ENCODE results near the gene COX6B1. TPM values are rescaled to one million over a fixed set of nuclear protein-coding genes. Genes with fewer than 3 reads are reported as not detected.
A peak's percentile ranks its signal among the peaks of the same experiment; 100 is the strongest.

COX6B1 gene
- total and polyA plus RNA-seq, 2 donors from 2014 or later: 323 to 1,951 TPM

- no peak within 1 kb of the TSS for H3K27ac ChIP-seq (ENCODE audit: low read depth in 2 of 2, low read length in 2 of 2)
- TF ChIP-seq CTCF (IDR thresholded peaks at IDR 0.05; ENCODE audit: borderline replicate concordance, extremely low read depth, insufficient read depth): no peak
These were observed 6.5 kb upstream of the COX6B1 start, which contains the start of gene ETV2 for GRCh38 chr19:35641515-35642151. TSS of gene ETV2 (plus strand) at chr19:35641745. CDS start at chr19:35642461, 716 bp downstream.

GRCh38 chr19:35642312-35642711, 5.8 kb upstream of the COX6B1 start:
- Histone ChIP-seq H3K36me3 (ENCODE audit: control insufficient read depth in 2 of 3, insufficient read depth in 3 of 3, low read length in 3 of 3) (peaks cover 0 to 3% (median 2%) of the 10 kb centered on the region in 3 donors), H3K4me3 (ENCODE audit: low read length in 3 of 3) (no peak overlapping the region), H3K9ac (ENCODE audit: low read length in 3 of 3) (no peak overlapping the region), H3K27ac (ENCODE audit: low read depth in 2 of 2, low read length in 2 of 2) (no peak overlapping the region), H3K27me3 (ENCODE audit: control insufficient read depth, insufficient read depth, low read length) (no peaks in the 10 kb centered on the region), H3K9me3 (ENCODE audit: control insufficient read depth in 2 of 3, insufficient read depth in 1 of 3, low read length in 3 of 3) (no peaks in the 10 kb centered on the region), H3K4me1 (ENCODE audit: control insufficient read depth in 2 of 3, insufficient read depth in 2 of 3, low read depth in 1 of 3, low read length in 3 of 3) (peaks cover 0 to 8% (median 0%) of the 10 kb centered on the region in 3 donors)
- FAIRE-seq: no peak
- DNase-seq: no peak
- intact Hi-C loops (cut with DNase I): no loop called here
- no peak for TF ChIP-seq CTCF (IDR thresholded peaks at IDR 0.05; ENCODE audit: borderline replicate concordance, extremely low read depth, insufficient read depth)

More at GRCh38 chr19:35641515-35642151, 6.5 kb upstream of the COX6B1 start, which contains the start of gene ETV2:
- DNase-seq (peak in 4 of 5 donors; percentile 37 to 81 (median 66)), FAIRE-seq (no peak)
- Histone ChIP-seq H3K9me3 (ENCODE audit: control insufficient read depth in 2 of 3, insufficient read depth in 1 of 3, low read length in 3 of 3) (no peaks in the 10 kb centered on the region), H3K4me3 (ENCODE audit: low read length in 3 of 3) (no peak within 1 kb of the TSS), H3K36me3 (ENCODE audit: control insufficient read depth in 2 of 3, insufficient read depth in 3 of 3, low read length in 3 of 3) (peaks cover 0 to 9% (median 9%) of the 10 kb centered on the region in 3 donors), H3K9ac (ENCODE audit: low read length in 3 of 3) (no peak within 1 kb of the TSS), H3K4me1 (ENCODE audit: control insufficient read depth in 2 of 3, insufficient read depth in 2 of 3, low read depth in 1 of 3, low read length in 3 of 3) (peaks cover 0 to 8% (median 0%) of the 10 kb centered on the region in 3 donors), H3K27me3 (ENCODE audit: control insufficient read depth, insufficient read depth, low read length) (no peaks in the 10 kb centered on the region)
- intact Hi-C loops (cut with DNase I): no loop called here

- H3K9ac ChIP-seq (ENCODE audit: low read length in 3 of 3): peak overlapping the region in 1 of 3 donors; percentile 58
- no peaks in the 10 kb centered on the region for H3K9me3 ChIP-seq (ENCODE audit: control insufficient read depth in 2 of 3, insufficient read depth in 1 of 3, low read length in 3 of 3)
- no peak for FAIRE-seq
- no peaks in the 10 kb centered on the region for H3K27me3 ChIP-seq (ENCODE audit: control insufficient read depth, insufficient read depth, low read length)
- H3K36me3 ChIP-seq (ENCODE audit: control insufficient read depth in 2 of 3, insufficient read depth in 3 of 3, low read length in 3 of 3): peaks cover 0 to under 1% (median 0%) of the 10 kb centered on the region in 3 donors
- H3K27ac ChIP-seq (ENCODE audit: low read depth in 2 of 2, low read length in 2 of 2): peak overlapping the region; percentile 51 to 60
- H3K4me1 ChIP-seq (ENCODE audit: control insufficient read depth in 2 of 3, insufficient read depth in 2 of 3, low read depth in 1 of 3, low read length in 3 of 3): peaks cover 0 to 10% (median 0%) of the 10 kb centered on the region in 3 donors
- intact Hi-C loops (cut with DNase I): no loop called here
- peak in 2 of 5 donors; percentile 30 to 80 for DNase-seq
- peak overlapping the region in 2 of 3 donors; percentile 23 to 86 for H3K4me3 ChIP-seq (ENCODE audit: low read length in 3 of 3)
- TF ChIP-seq CTCF (IDR thresholded peaks at IDR 0.05; ENCODE audit: borderline replicate concordance, extremely low read depth, insufficient read depth): no peak
These were observed 5.3 kb upstream of the COX6B1 start for GRCh38 chr19:35642798-35643254.

All from kidney (tissue), 14 donors.